GM12878 (cell line): Measurements from ENCODE around the gene ZNF678. TPM values are rescaled to one million over a fixed set of nuclear protein-coding genes. Genes with fewer than 3 reads are reported as not detected.

Experiments used
- ATAC-seq: fragments of 200-7000 bp; cut with Tn5 transposase; 3 replicates; pipeline ENCODE4 v1.9.1; 2020; ENCODE audit warnings: mild to moderate bottlenecking, moderate library complexity
- BruUV-seq: library from RNA; stranded (reverse); fragments of 400-500 nt; replicated peaks from 2 replicates; lab custom pipeline; 2021; lab: Mats Ljungman, UMichigan
- CTCF ChIA-PET: fragments of 300-600 bp; sonication (Branson Sonifier 250); formaldehyde crosslinking; extraction: SDS; loops from one replicate; lab custom pipeline; 2021; ENCODE audit warnings: inconsistent platforms; lab: Yijun Ruan, JAX
- POLR2A ChIA-PET: fragments of 350-600 bp; formaldehyde crosslinking; extraction: SDS; loops from one replicate; lab custom pipeline; 2021; ENCODE audit warnings: inconsistent platforms; lab: Charles Lee
- RAD21 ChIA-PET: fragments of 300-600 bp; sonication (Branson Sonifier 250); formaldehyde crosslinking; loops from one replicate; lab custom pipeline; 2023; ENCODE audit warnings: antibody characterized with exemption; ENCODE audit not compliant: unreplicated experiment; lab: Charles Lee
- SMC1A ChIA-PET: fragments of 300-600 bp; sonication (Branson Sonifier 250); formaldehyde crosslinking; loops from one replicate; lab custom pipeline; 2023; ENCODE audit not compliant: unreplicated experiment, uncharacterized antibody; lab: Charles Lee
- DNase-seq: peaks from one replicate; pipeline ENCODE4 v3.0.0-alpha.2; 2011; ENCODE audit warnings: low read depth, low spot score
- FAIRE-seq: peaks from 3 replicates; lab custom pipeline; 2011; peaks lifted over from hg19 to GRCh38; lab: Jason Lieb, UNC
- H2AFZ ChIP-seq: 2 replicates; pipeline ENCODE4 v1.6.0; 2011; ENCODE audit warnings: low read depth, low read length, control low read depth; ENCODE audit not compliant: control insufficient read depth
- H3K27ac ChIP-seq: 2 replicates; pipeline ENCODE4 v1.5.1; 2011; ENCODE audit warnings: control low read depth; ENCODE audit not compliant: control insufficient read depth, insufficient read depth
- H3K27me3 ChIP-seq, 2 experiments: replicated peaks in 1 of 2; 2 replicates each; pipeline versions ENCODE4 v1.6.0 to v1.6.1; 2011; ENCODE audit warnings: low read length in 1 of 2; ENCODE audit not compliant: control insufficient read depth in 2 of 2, insufficient read depth in 2 of 2
- H3K36me3 ChIP-seq, 2 experiments: 2 replicates each; pipeline ENCODE4 v1.5.1; 2011; ENCODE audit warnings: low read length in 1 of 2; ENCODE audit not compliant: control insufficient read depth in 2 of 2, insufficient read depth in 2 of 2
- H3K4me1 ChIP-seq: 2 replicates; pipeline ENCODE4 v1.6.1; 2011; ENCODE audit warnings: mild to moderate bottlenecking, low read length, moderate library complexity, mixed read lengths; ENCODE audit not compliant: control insufficient read depth, insufficient read depth
- H3K4me2 ChIP-seq: 2 replicates; pipeline ENCODE4 v1.6.0; 2011; ENCODE audit warnings: control low read depth; ENCODE audit not compliant: control insufficient read depth, insufficient read depth
- H3K4me3 ChIP-seq: fragments of 200-600 bp; sonication (generic); 2 replicates; pipeline ENCODE4 v1.5.1; 2016
- H3K79me2 ChIP-seq: 2 replicates; pipeline ENCODE4 v1.6.0; 2011; ENCODE audit warnings: low read length; ENCODE audit not compliant: control insufficient read depth, insufficient read depth
- H3K9ac ChIP-seq: 2 replicates; pipeline ENCODE4 v1.8.0; 2011; ENCODE audit warnings: low read length, control low read depth, mixed read lengths; ENCODE audit not compliant: control insufficient read depth, insufficient read depth
- H3K9me3 ChIP-seq: replicated peaks from 3 replicates; pipeline ENCODE4 v1.5.1; 2011; ENCODE audit warnings: mild to moderate bottlenecking, low read length; ENCODE audit not compliant: control insufficient read depth, insufficient read depth
- H4K20me1 ChIP-seq: 2 replicates; pipeline ENCODE4 v1.6.0; 2011; ENCODE audit not compliant: control insufficient read depth, insufficient read depth
- CBX3 ChIP-seq: fragments of 200-600 bp; sonication (generic); IDR thresholded peaks from 2 replicates; pipeline ENCODE4 v1.6.1; 2016; ENCODE audit warnings: low read depth, borderline replicate concordance
- NR2C1 ChIP-seq: fragments of 450-650 bp; IDR thresholded peaks from 2 replicates; pipeline ENCODE4 v1.6.1; 2017; ENCODE audit warnings: antibody characterized with exemption, mild to moderate bottlenecking, moderate library complexity
- TARDBP ChIP-seq: IDR thresholded peaks from 2 replicates; pipeline ENCODE4 v1.6.1; 2016; ENCODE audit warnings: borderline replicate concordance
- ZSCAN29 ChIP-seq: fragments of 450-650 bp; IDR thresholded peaks from 2 replicates; pipeline ENCODE4 v1.6.1; 2017; ENCODE audit warnings: mild to moderate bottlenecking, moderate library complexity
- WGBS: methylation state at CpG from one replicate; pipeline ENCODE4 v1.1.6; 2016; ENCODE audit warnings: low lambda C conversion rate; ENCODE audit not compliant: insufficient replicate concordance, insufficient coverage; ENCODE audit errors: missing lambda C conversion rate; 5-methylcytosine and 5-hydroxymethylcytosine counted together
- in situ Hi-C: fragments of 300-500 bp; cut with MboI; formaldehyde crosslinking; loops from 9 replicates; pipeline ENCODE4 v1.14.3; 2018; ENCODE audit warnings: mixed read lengths
- intact Hi-C: fragments of 100-400 bp; cut with micrococcal nuclease; formaldehyde crosslinking; loops from one replicate; pipeline ENCODE4 v1.14.2; 2022; ENCODE audit not compliant: unreplicated experiment
- polyA plus RNA-seq, 11 experiments: library from polyadenylated mRNA; depleted of rRNA in 4 of 11; unstranded in 6 of 11; stranded (reverse) in 5 of 11; fragments of >200 nt; fragmentation: Nextera tagmentation in 4 of 11; fragmentation: Illumina TruSeq in 1 of 11; extraction: Ambion mirVana in 4 of 11; extraction: Trizol in 1 of 11; gene quantifications; 1 replicate in 1 of 11; 2 replicates in 10 of 11; pipeline versions ENCODE4 v1.2.1 to v1.2.3, GENCODE V29; 2011 to 2016; ENCODE audit warnings: inconsistent platforms in 2 of 11, missing spikeins in 2 of 11, low read depth in 1 of 11
- total RNA-seq, 4 experiments: library from RNA; depleted of rRNA in 3 of 4; stranded (reverse); fragments of >200 nt in 3 of 4; fragmentation: Illumina TruSeq in 1 of 4; extraction: Trizol in 1 of 4; gene quantifications; 2 replicates each; pipeline versions ENCODE4 v1.2.1 to v1.2.3, GENCODE V29; 2013 to 2021
- TF ChIP-seq, protein P1 (sequence below): IDR thresholded peaks from 2 replicates; pipeline ENCODE4 v1.6.1; 2012; ENCODE audit warnings: low read length, inconsistent platforms
- TF ChIP-seq, protein P2 (sequence below): fragments of 450-650 bp; IDR thresholded peaks from 2 replicates; pipeline ENCODE4 v1.6.1; 2017; ENCODE audit warnings: low read depth, mild to moderate bottlenecking, moderate library complexity

ZNF678 gene
- total and polyA plus RNA-seq, 10 of the 15 experiments (the other 5 are each of a cell fraction or from before 2014, with no cell fraction given), result 1.4 to 10.4 (median 3.5) TPM

DNA sequence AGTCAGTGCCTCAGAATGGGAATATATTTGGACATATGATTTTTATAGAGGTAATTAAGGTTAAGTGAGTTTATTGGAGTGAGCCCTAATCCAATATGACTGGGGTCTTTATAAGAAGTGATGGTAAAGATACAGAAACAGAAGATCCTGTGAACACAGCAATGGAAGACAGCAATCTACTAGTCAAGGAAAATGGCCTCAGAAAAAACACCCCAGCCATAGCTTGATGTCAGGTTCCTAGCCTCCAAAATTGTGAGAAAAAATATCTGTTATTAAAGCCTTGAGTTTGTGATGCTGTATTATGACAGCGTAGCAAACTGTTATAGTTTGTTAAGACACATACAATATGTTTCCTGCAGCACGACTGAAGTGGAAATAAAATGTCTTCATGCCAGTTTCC lies 99.6 kb downstream of the ZNF678 start:
- ATAC-seq (no peak), DNase-seq (no peak), FAIRE-seq (no peak)
- Histone ChIP-seq H3K4me1 (no peaks in the 10 kb centered on the region), H3K27me3 (no peaks in the 10 kb centered on the region), H3K27ac (no peak overlapping the region), H3K4me2 (no peak overlapping the region), H3K79me2 (no peaks in the 10 kb centered on the region), H3K36me3 (no peaks in the 10 kb centered on the region; a peak in 1 of 4 replicates), H4K20me1 (no peaks in the 10 kb centered on the region), H3K4me3 (no peak overlapping the region), H2AFZ (no peak overlapping the region), H3K9ac (no peak overlapping the region), H3K9me3 (peaks cover 24% of the 10 kb centered on the region)
- SMC1A ChIA-PET, result interaction anchor here (0.7 kb wide), 1 partner anchor 83 kb away, joined by 3 read pairs; no protein-coding TSS in a partner anchor
- in situ Hi-C loops, result no loop called here
- RAD21 ChIA-PET, result no interaction called here
- intact Hi-C loops, result no loop called here
- no TSS peak for BruUV-seq
- TF ChIP-seq, protein P1, sequence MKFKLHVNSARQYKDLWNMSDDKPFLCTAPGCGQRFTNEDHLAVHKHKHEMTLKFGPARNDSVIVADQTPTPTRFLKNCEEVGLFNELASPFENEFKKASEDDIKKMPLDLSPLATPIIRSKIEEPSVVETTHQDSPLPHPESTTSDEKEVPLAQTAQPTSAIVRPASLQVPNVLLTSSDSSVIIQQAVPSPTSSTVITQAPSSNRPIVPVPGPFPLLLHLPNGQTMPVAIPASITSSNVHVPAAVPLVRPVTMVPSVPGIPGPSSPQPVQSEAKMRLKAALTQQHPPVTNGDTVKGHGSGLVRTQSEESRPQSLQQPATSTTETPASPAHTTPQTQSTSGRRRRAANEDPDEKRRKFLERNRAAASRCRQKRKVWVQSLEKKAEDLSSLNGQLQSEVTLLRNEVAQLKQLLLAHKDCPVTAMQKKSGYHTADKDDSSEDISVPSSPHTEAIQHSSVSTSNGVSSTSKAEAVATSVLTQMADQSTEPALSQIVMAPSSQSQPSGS, result no peak
- TF ChIP-seq TARDBP (no peak), ZSCAN29 (no peak), NR2C1 (no peak)
- 98% methylated on average over 2 of the region's 2 CpGs for WGBS
- CTCF ChIA-PET, result no interaction called here
- POLR2A ChIA-PET, result no interaction called here

DNA sequence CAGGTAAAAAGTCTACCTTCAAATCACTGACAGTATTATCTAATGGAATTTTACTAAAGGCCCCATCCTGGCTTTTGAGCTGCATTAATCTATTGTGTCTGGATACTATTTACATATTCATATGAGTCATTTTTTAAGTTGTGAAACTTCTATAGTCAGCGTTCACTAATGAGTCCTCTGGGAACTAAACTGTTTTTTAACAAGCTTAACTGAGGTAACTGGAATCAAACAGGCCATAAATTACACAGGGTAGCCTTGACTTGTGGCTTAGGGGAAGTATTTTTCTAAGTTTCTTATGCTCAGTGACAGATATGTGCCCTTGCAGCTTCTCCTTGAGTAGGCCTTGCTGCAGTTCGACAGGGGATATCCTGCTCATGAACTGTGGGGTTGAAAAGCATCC lies 102.9 kb downstream of the ZNF678 start:
- CTCF ChIA-PET, result no interaction called here
- POLR2A ChIA-PET, result no interaction called here

More for the DNA sequence above, 102.9 kb downstream of the ZNF678 start:
- Histone ChIP-seq H3K36me3 (no peaks in the 10 kb centered on the region; a peak in 1 of 4 replicates), H3K79me2 (no peaks in the 10 kb centered on the region), H3K4me2 (no peak overlapping the region), H3K27me3 (no peaks in the 10 kb centered on the region), H3K9ac (no peak overlapping the region), H3K4me3 (no peak overlapping the region), H4K20me1 (no peaks in the 10 kb centered on the region), H3K4me1 (no peaks in the 10 kb centered on the region), H3K27ac (no peak overlapping the region), H3K9me3 (peaks cover 20% of the 10 kb centered on the region; the same call in 2 of the 3 replicates), H2AFZ (no peak overlapping the region)
- WGBS, result 72% methylated on average over 2 of the region's 2 CpGs
- SMC1A ChIA-PET, result no interaction called here
- in situ Hi-C loops, result no loop called here
- DNase-seq (no peak), ATAC-seq (no peak), FAIRE-seq (no peak)
- intact Hi-C loops, result no loop called here
- no TSS peak for BruUV-seq
- RAD21 ChIA-PET, result no interaction called here
- TF ChIP-seq, protein P2, sequence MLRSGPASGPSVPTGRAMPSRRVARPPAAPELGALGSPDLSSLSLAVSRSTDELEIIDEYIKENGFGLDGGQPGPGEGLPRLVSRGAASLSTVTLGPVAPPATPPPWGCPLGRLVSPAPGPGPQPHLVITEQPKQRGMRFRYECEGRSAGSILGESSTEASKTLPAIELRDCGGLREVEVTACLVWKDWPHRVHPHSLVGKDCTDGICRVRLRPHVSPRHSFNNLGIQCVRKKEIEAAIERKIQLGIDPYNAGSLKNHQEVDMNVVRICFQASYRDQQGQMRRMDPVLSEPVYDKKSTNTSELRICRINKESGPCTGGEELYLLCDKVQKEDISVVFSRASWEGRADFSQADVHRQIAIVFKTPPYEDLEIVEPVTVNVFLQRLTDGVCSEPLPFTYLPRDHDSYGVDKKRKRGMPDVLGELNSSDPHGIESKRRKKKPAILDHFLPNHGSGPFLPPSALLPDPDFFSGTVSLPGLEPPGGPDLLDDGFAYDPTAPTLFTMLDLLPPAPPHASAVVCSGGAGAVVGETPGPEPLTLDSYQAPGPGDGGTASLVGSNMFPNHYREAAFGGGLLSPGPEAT, result no peak
- TF ChIP-seq CBX3, result no peak
